HepG2 (cell line): ENCODE data around the gene ZCCHC4. TPM values are rescaled to one million over a fixed set of nuclear protein-coding genes. Genes with fewer than 3 reads are reported as not detected.

Source experiments
- ATAC-seq: fragments of 200-7000 bp; cut with Tn5 transposase; 3 replicates; pipeline ENCODE4 v1.9.1; 2020; ENCODE audit warnings: mild to moderate bottlenecking, moderate library complexity
- BruUV-seq: library from RNA; stranded (reverse); fragments of 400-500 nt; replicated peaks from 2 replicates; lab custom pipeline; 2021; lab: Mats Ljungman, UMichigan
- CTCF ChIA-PET: fragments of 300-600 bp; formaldehyde crosslinking; extraction: SDS; loops from one replicate; lab custom pipeline; 2021; ENCODE audit warnings: low total read pairs, inconsistent platforms, low intra/inter-chr PET ratio; lab: Yijun Ruan, JAX
- POLR2A ChIA-PET: fragments of 350-600 bp; sonication (Branson Sonifier 250); formaldehyde crosslinking; loops from one replicate; lab custom pipeline; 2020; ENCODE audit warnings: antibody characterized with exemption, inconsistent platforms; lab: Yijun Ruan, JAX
- DNase-seq: peaks from one replicate; pipeline ENCODE4 v3.0.0-alpha.2; 2015; ENCODE audit warnings: low spot score
- FAIRE-seq: peaks from 3 replicates; lab custom pipeline; 2011; peaks lifted over from hg19 to GRCh38; lab: Jason Lieb, UNC
- H2AFZ ChIP-seq: one replicate; pipeline ENCODE4 v1.6.1; 2011; ENCODE audit warnings: low read length, inconsistent platforms
- H3K27ac ChIP-seq: fragments of 300-600 bp; 3 replicates; pipeline ENCODE4 v1.8.0; 2011; ENCODE audit warnings: mixed run types, mild to moderate bottlenecking, mixed read lengths, low read length, inconsistent platforms; ENCODE audit not compliant: insufficient read depth; ENCODE audit errors: extremely low read length
- H3K27me3 ChIP-seq, 2 experiments: fragments of 200-600 bp in 1 of 2; 2 replicates in 1 of 2; 3 replicates in 1 of 2; pipeline versions ENCODE4 v1.6.0 to v1.8.0; 2011; ENCODE audit warnings: low read length in 2 of 2, mild to moderate bottlenecking in 2 of 2, moderate library complexity in 2 of 2, inconsistent platforms in 1 of 2; ENCODE audit not compliant: insufficient read depth in 2 of 2, control insufficient read depth in 1 of 2
- H3K36me3 ChIP-seq, 2 experiments: fragments of 200-600 bp in 1 of 2; replicated peaks in 1 of 2; 2 replicates in 1 of 2; 3 replicates in 1 of 2; pipeline versions ENCODE4 v1.5.1 to v1.8.0; 2011; ENCODE audit warnings: low read length in 2 of 2, inconsistent platforms in 1 of 2; ENCODE audit not compliant: insufficient read depth in 2 of 2, control insufficient read depth in 1 of 2
- H3K4me1 ChIP-seq: 2 replicates; pipeline ENCODE4 v1.5.1; 2012; ENCODE audit warnings: low read length, inconsistent platforms; ENCODE audit not compliant: insufficient read depth
- H3K4me2 ChIP-seq: 2 replicates; pipeline ENCODE4 v1.6.0; 2011; ENCODE audit warnings: low read depth, low read length, inconsistent platforms
- H3K4me3 ChIP-seq, 3 experiments: fragments of 200-600 bp in 1 of 3; sonication (generic), shearing (Covaris generic) in 1 of 3; replicated peaks in 1 of 3; 2 replicates each; pipeline ENCODE4 v1.5.1; 2011 to 2016; ENCODE audit warnings: low read length in 3 of 3, inconsistent platforms in 2 of 3, low read depth in 2 of 3, mild to moderate bottlenecking in 2 of 3, control low read depth in 1 of 3, mixed read lengths in 1 of 3; ENCODE audit not compliant: insufficient read depth in 1 of 3
- H3K79me2 ChIP-seq: one replicate; pipeline ENCODE4 v1.6.1; 2011; ENCODE audit warnings: low read length, inconsistent platforms; ENCODE audit not compliant: insufficient read depth
- H3K9ac ChIP-seq: 2 replicates; pipeline ENCODE4 v1.6.0; 2011; ENCODE audit warnings: mild to moderate bottlenecking, low read depth, low read length, inconsistent platforms; ENCODE audit not compliant: insufficient read depth
- H3K9me3 ChIP-seq: 2 replicates; pipeline ENCODE4 v1.5.1; 2012; ENCODE audit warnings: mild to moderate bottlenecking, low read length
- H4K20me1 ChIP-seq: 2 replicates; pipeline ENCODE4 v1.6.0; 2011; ENCODE audit warnings: inconsistent platforms, mild to moderate bottlenecking, low read length, moderate library complexity; ENCODE audit not compliant: insufficient read depth
- CBX2 ChIP-seq, 2 experiments: fragments of 200-600 bp in 1 of 2; sonication (generic); formaldehyde crosslinking in 1 of 2; IDR thresholded peaks; 2 replicates each; pipeline versions ENCODE4 v1.7.0 to v1.8.1; 2018 to 2022; ENCODE audit warnings: low read depth in 2 of 2, low read length in 1 of 2, mild to moderate bottlenecking in 1 of 2, missing genetic modification reagents in 1 of 2
- CENPX ChIP-seq: sonication (generic); formaldehyde crosslinking; IDR thresholded peaks from 2 replicates; pipeline ENCODE4 v1.9.0; 2021; ENCODE audit warnings: mild to moderate bottlenecking, missing genetic modification reagents, moderate library complexity
- CHD4 ChIP-seq: fragments of 200-600 bp; sonication (generic); IDR thresholded peaks from 2 replicates; pipeline ENCODE4 v1.7.0; 2017; ENCODE audit warnings: mild to moderate bottlenecking, low read length, borderline replicate concordance
- CREB1 ChIP-seq, 2 experiments: fragments of 450-650 bp in 1 of 2; IDR thresholded peaks; 2 replicates each; pipeline ENCODE4 v1.6.1; 2016 to 2017; ENCODE audit warnings: control low read depth in 1 of 2, mild to moderate bottlenecking in 1 of 2, missing compliant biosample characterization in 1 of 2, missing genetic modification characterization in 1 of 2
- DPF2 ChIP-seq: sonication (generic); formaldehyde crosslinking; IDR thresholded peaks from 2 replicates; pipeline ENCODE4 v1.4.0; 2020; ENCODE audit warnings: mild to moderate bottlenecking, low read depth, missing genetic modification reagents, borderline replicate concordance
- JUNB ChIP-seq: sonication (generic); formaldehyde crosslinking; IDR thresholded peaks from 2 replicates; pipeline ENCODE4 v1.8.0; 2022; ENCODE audit warnings: missing genetic modification reagents, mild to moderate bottlenecking, borderline replicate concordance
- MIXL1 ChIP-seq: IDR thresholded peaks from 2 replicates; pipeline ENCODE4 v1.6.1; 2016
- MTF2 ChIP-seq: sonication (generic); formaldehyde crosslinking; IDR thresholded peaks from 2 replicates; pipeline ENCODE4 v1.5.0; 2020; ENCODE audit warnings: missing genetic modification reagents, borderline replicate concordance
- POLR2AphosphoS2 ChIP-seq: IDR thresholded peaks from 2 replicates; pipeline ENCODE4 v1.6.1; 2011; ENCODE audit warnings: low read depth, low read length, improper control_type of control experiment
- PRMT3 ChIP-seq: sonication (generic); formaldehyde crosslinking; IDR thresholded peaks from 2 replicates; pipeline ENCODE4 v1.8.1; 2022; ENCODE audit warnings: low read depth, mild to moderate bottlenecking, moderate library complexity, missing genetic modification reagents, borderline replicate concordance
- ZBTB3 ChIP-seq: sonication (generic); formaldehyde crosslinking; IDR thresholded peaks from 2 replicates; pipeline ENCODE4 v1.4.0; 2020; ENCODE audit warnings: low read depth, mild to moderate bottlenecking, moderate library complexity, missing genetic modification reagents, borderline replicate concordance
- ZFYVE20 ChIP-seq: sonication (generic); formaldehyde crosslinking; IDR thresholded peaks from 2 replicates; pipeline ENCODE4 v1.8.0; 2023; ENCODE audit warnings: low read depth, mild to moderate bottlenecking, moderate library complexity, missing genetic modification reagents, borderline replicate concordance
- ZNF136 ChIP-seq: sonication (generic); formaldehyde crosslinking; IDR thresholded peaks from 2 replicates; pipeline ENCODE4 v1.8.1; 2022; ENCODE audit warnings: low read depth, mild to moderate bottlenecking, moderate library complexity, missing genetic modification reagents
- ZNF234 ChIP-seq: sonication (generic); formaldehyde crosslinking; conservative IDR thresholded peaks from 2 replicates; pipeline ENCODE4 v1.5.1; 2020; ENCODE audit warnings: mild to moderate bottlenecking, missing genetic modification reagents
- ZNF549 ChIP-seq: sonication (generic); formaldehyde crosslinking; IDR thresholded peaks from 2 replicates; pipeline ENCODE4 v1.5.0; 2020; ENCODE audit warnings: missing genetic modification reagents
- ZNF567 ChIP-seq: sonication (generic); formaldehyde crosslinking; IDR thresholded peaks from 2 replicates; pipeline ENCODE4 v1.8.1; 2023; ENCODE audit warnings: mild to moderate bottlenecking, missing genetic modification reagents, borderline replicate concordance
- ZNF720 ChIP-seq: sonication (generic); formaldehyde crosslinking; IDR thresholded peaks from 2 replicates; pipeline ENCODE4 v1.4.0; 2020; ENCODE audit warnings: missing genetic modification reagents
- WGBS: methylation state at CpG from one replicate; pipeline ENCODE4 v1.1.6; 2017; ENCODE audit warnings: low lambda C conversion rate; 5-methylcytosine and 5-hydroxymethylcytosine counted together
- in situ Hi-C: cut with HindIII; loops from 2 replicates; pipeline ENCODE4 v1.10.0; 2017; ENCODE audit warnings: low pct_unique_long_range_greater_than_20kb; ENCODE audit not compliant: extremely low pct_ligation_motif_present
- intact Hi-C: fragments of 100-400 bp; cut with micrococcal nuclease; formaldehyde crosslinking; loops from one replicate; pipeline ENCODE4 v1.10.0; 2022; ENCODE audit not compliant: unreplicated experiment
- polyA plus RNA-seq, 8 experiments: library from polyadenylated mRNA; depleted of rRNA in 3 of 8; stranded (reverse) in 7 of 8; unstranded in 1 of 8; fragments of >200 nt; fragmentation: Illumina TruSeq in 4 of 8; extraction: Trizol in 4 of 8; gene quantifications; 2 replicates each; pipeline versions ENCODE4 v1.2.1 to v1.2.3, GENCODE V29; 2011 to 2016; ENCODE audit warnings: low read depth in 4 of 8, missing spikeins in 1 of 8, mixed read lengths in 1 of 8; ENCODE audit not compliant: insufficient read depth in 1 of 8
- total RNA-seq, 5 experiments: library from RNA; depleted of rRNA; stranded (reverse); fragments of >200 nt; fragmentation: Illumina TruSeq; extraction: Trizol; gene quantifications; 2 replicates each; pipeline ENCODE4 v1.2.3, GENCODE V29; 2016; ENCODE audit warnings: low read depth in 1 of 5
- TF ChIP-seq, protein P1 (sequence below): sonication (generic); formaldehyde crosslinking; IDR thresholded peaks from 2 replicates; pipeline ENCODE4 v1.5.0; 2020; ENCODE audit warnings: mild to moderate bottlenecking, missing genetic modification reagents

The ZCCHC4 gene
- total and polyA plus RNA-seq, 2 of the 13 experiments (the other 11 are each of a cell fraction or from before 2014, with no cell fraction given): 13.2 to 15.0 TPM

DNA sequence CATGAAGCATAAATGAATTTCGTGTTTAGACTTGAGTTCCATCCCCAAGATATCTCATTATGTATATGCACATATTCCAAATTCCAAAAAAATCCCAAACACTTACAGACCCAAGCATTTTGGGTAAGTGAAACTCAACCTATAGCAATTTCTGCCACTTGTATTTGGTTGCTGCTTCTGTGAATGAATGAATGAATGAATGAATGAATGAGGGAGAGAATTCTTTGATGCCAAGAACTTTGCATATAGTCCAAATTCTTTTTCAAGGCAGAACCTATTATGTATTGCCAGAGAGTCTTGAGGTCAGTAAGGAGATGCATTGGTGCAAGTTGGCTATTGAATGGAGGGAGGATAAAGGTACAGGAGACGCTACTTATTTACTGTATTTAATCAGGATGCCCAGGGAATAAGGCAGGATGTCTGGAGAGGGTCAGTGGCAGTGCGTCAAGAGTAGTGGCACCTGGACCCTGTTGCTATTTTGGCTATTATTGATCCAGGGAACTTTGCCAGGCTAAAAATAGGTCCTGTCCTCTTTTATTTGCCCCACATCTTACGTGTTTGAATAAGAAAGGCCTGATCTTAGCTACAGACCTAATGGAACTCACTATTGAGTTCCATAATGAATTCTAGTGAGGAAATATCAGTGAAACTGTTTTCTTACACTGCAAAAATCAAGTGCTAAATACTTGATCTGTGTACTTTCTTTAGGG, 98.4 kb downstream of the ZCCHC4 start:
- CTCF ChIA-PET: no interaction called here
- POLR2A ChIA-PET: no interaction called here
- TF ChIP-seq, protein P1, sequence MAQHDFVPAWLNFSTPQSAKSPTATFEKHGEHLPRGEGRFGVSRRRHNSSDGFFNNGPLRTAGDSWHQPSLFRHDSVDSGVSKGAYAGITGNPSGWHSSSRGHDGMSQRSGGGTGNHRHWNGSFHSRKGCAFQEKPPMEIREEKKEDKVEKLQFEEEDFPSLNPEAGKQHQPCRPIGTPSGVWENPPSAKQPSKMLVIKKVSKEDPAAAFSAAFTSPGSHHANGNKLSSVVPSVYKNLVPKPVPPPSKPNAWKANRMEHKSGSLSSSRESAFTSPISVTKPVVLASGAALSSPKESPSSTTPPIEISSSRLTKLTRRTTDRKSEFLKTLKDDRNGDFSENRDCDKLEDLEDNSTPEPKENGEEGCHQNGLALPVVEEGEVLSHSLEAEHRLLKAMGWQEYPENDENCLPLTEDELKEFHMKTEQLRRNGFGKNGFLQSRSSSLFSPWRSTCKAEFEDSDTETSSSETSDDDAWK: no peak
- no peak for TF ChIP-seq CHD4
- no peak for TF ChIP-seq PRMT3
- no peak for TF ChIP-seq DPF2 (CRISPR knock-in tag)
- TF ChIP-seq ZBTB3 (CRISPR knock-in tag): no peak
- no peak for TF ChIP-seq CBX2 (IDR thresholded peaks at IDR 0.05; ENCODE audit: low read depth, low read length)
- TF ChIP-seq CBX2 (CRISPR knock-in tag; IDR thresholded peaks at IDR 0.05; ENCODE audit: low read depth): no peak
- no peak for TF ChIP-seq CREB1 (IDR thresholded peaks at IDR 0.05)
- no peak for TF ChIP-seq CREB1 (CRISPR knock-in tag; IDR thresholded peaks at IDR 0.05)
- no peak for TF ChIP-seq JUNB (CRISPR knock-in tag)
- no peak for TF ChIP-seq CENPX
- TF ChIP-seq ZFYVE20 (CRISPR knock-in tag): no peak
- TF ChIP-seq ZNF234 (CRISPR knock-in tag): no peak
- TF ChIP-seq ZNF136 (CRISPR knock-in tag): no peak
- no peak for TF ChIP-seq ZNF567 (CRISPR knock-in tag)
- TF ChIP-seq ZNF549: no peak
- TF ChIP-seq ZNF720: no peak
- no peak for TF ChIP-seq POLR2AphosphoS2
- TF ChIP-seq MIXL1: no peak
- no peak for TF ChIP-seq MTF2
- no peak for ATAC-seq
- Histone ChIP-seq H3K36me3 (peaks cover 8 to 61% of the 10 kb centered on the region in 2 experiments), H3K27ac (no peak overlapping the region), H3K27me3 (no peaks in the 10 kb centered on the region), H3K79me2 (no peaks in the 10 kb centered on the region), H4K20me1 (no peaks in the 10 kb centered on the region), H3K4me3 (no peak overlapping the region), H2AFZ (no peak overlapping the region), H3K9ac (no peak overlapping the region), H3K4me1 (peaks cover 7% of the 10 kb centered on the region), H3K4me2 (no peak overlapping the region), H3K9me3 (no peaks in the 10 kb centered on the region)
- FAIRE-seq: no peak
- in situ Hi-C loops (no loop called here), intact Hi-C loops (no loop called here)
- no TSS peak for BruUV-seq
- 96% methylated on average over 4 of the region's 4 CpGs for WGBS
- no peak for DNase-seq
